A673 (cell line): ENCODE results near the gene TMPRSS11A. TPM values are rescaled to one million over a fixed set of nuclear protein-coding genes. Genes with fewer than 3 reads are reported as not detected.

Source experiments
- Bru-seq: library from RNA; stranded (reverse); fragments of 400-500 nt; gene quantifications from one replicate; lab custom pipeline; 2021; lab: Mats Ljungman, UMichigan
- BruChase-seq, 2 experiments: library from RNA; stranded (reverse); fragments of 400-500 nt; gene quantifications; one replicate each; lab custom pipeline; 2021; lab: Mats Ljungman, UMichigan
- BruUV-seq: library from RNA; stranded (reverse); fragments of 400-500 nt; replicated peaks from 2 replicates; lab custom pipeline; 2021; lab: Mats Ljungman, UMichigan
- CTCF ChIA-PET: fragments of 300-600 bp; sonication (Branson Sonifier 250); formaldehyde crosslinking; loops from one replicate; lab custom pipeline; 2022; ENCODE audit warnings: antibody characterized with exemption; lab: Charles Lee
- POLR2A ChIA-PET: fragments of 300-600 bp; sonication (Branson Sonifier 250); formaldehyde crosslinking; loops from one replicate; lab custom pipeline; 2022; ENCODE audit warnings: antibody characterized with exemption; ENCODE audit not compliant: low non-redundant PET; lab: Charles Lee
- DNase-seq: peaks from one replicate; pipeline ENCODE4 v3.0.0-alpha.2; 2015; ENCODE audit warnings: low spot score
- H3K27ac ChIP-seq: fragments of 200-600 bp; sonication (generic); 2 replicates; pipeline ENCODE4 v1.5.1; 2016; ENCODE audit warnings: mixed run types, low read depth, mild to moderate bottlenecking, mixed read lengths, antibody characterized with exemption, low read length; ENCODE audit not compliant: poor library complexity, severe bottlenecking
- H3K27me3 ChIP-seq: fragments of 200-600 bp; sonication (generic); replicated peaks from 2 replicates; pipeline ENCODE4 v1.6.1; 2017; ENCODE audit warnings: mixed run types, low read depth, mild to moderate bottlenecking, mixed read lengths, antibody characterized with exemption, low read length; ENCODE audit not compliant: insufficient read depth, poor library complexity
- H3K36me3 ChIP-seq: fragments of 200-600 bp; sonication (generic); 2 replicates; pipeline ENCODE4 v1.6.1; 2016; ENCODE audit warnings: mixed run types, mild to moderate bottlenecking, mixed read lengths, antibody characterized with exemption, low read length; ENCODE audit not compliant: insufficient read depth, poor library complexity, severe bottlenecking
- H3K4me1 ChIP-seq: fragments of 200-600 bp; sonication (generic); 2 replicates; pipeline ENCODE4 v1.6.1; 2017; ENCODE audit warnings: mixed run types, mild to moderate bottlenecking, mixed read lengths, antibody characterized with exemption, low read length; ENCODE audit not compliant: insufficient read depth, poor library complexity, severe bottlenecking
- H3K4me3 ChIP-seq: fragments of 200-600 bp; sonication (generic); 2 replicates; pipeline ENCODE4 v1.5.1; 2016; ENCODE audit warnings: low read depth, mixed run types, mild to moderate bottlenecking, mixed read lengths, low read length; ENCODE audit not compliant: poor library complexity, severe bottlenecking
- H3K9me3 ChIP-seq: fragments of 200-600 bp; sonication (generic); 2 replicates; pipeline ENCODE4 v1.6.1; 2016; ENCODE audit warnings: mixed run types, low read depth, mild to moderate bottlenecking, mixed read lengths, antibody characterized with exemption, low read length; ENCODE audit not compliant: poor library complexity, severe bottlenecking
- CTCF ChIP-seq: fragments of 300-800, 200-600 bp; sonication (generic); conservative IDR thresholded peaks from 2 replicates; pipeline ENCODE4 v1.5.1; 2017; ENCODE audit warnings: low read depth, mild to moderate bottlenecking, antibody characterized with exemption, low read length, moderate library complexity, mixed read lengths
- EZH2 ChIP-seq: fragments of 200-600 bp; sonication (generic); IDR thresholded peaks from 2 replicates; pipeline ENCODE4 v1.6.1; 2017; ENCODE audit warnings: borderline replicate concordance, low read depth, mild to moderate bottlenecking, mixed read lengths, antibody characterized with exemption, low read length; ENCODE audit not compliant: poor library complexity, severe bottlenecking
- intact Hi-C: fragments of 100-400 bp; cut with micrococcal nuclease; formaldehyde crosslinking; loops from one replicate; pipeline ENCODE4 v1.10.0; 2022; ENCODE audit not compliant: unreplicated experiment
- long read RNA-seq: library from polyadenylated mRNA; stranded (forward); transcript quantifications from one replicate; pipeline ENCODE4 v2.0.0, GENCODE V29; 2022
- total RNA-seq: library from RNA; stranded (reverse); gene quantifications from 2 replicates; pipeline ENCODE4 v1.2.3, GENCODE V29; 2021

The TMPRSS11A gene
- not detected in 2 replicates for total RNA-seq
- not detected for Bru-seq, nascent RNA
- not detected for BruChase-seq, experiment 1, labeled RNA remaining after a 2-hour chase
- not detected for BruChase-seq, experiment 2, labeled RNA remaining after a 6-hour chase
- long read RNA-seq, result 0 reads

GRCh38 chr4:67963356-67963755, at the start of gene TMPRSS11A:
Gene TMPRSS11A, minus strand, starts transcription at chr4:67963493. Its CDS starts 100 bp downstream, at chr4:67963393.
- CTCF ChIA-PET, result no interaction called here
- TF ChIP-seq CTCF (no peak), EZH2 (no peak)
- no peak for DNase-seq
- no TSS peak for BruUV-seq
- H3K27me3 ChIP-seq, result no peaks in the 10 kb centered on the region
- no peak within 1 kb of the TSS for H3K27ac ChIP-seq
- intact Hi-C loops, result no loop called here
- no peaks in the 10 kb centered on the region for H3K36me3 ChIP-seq
- H3K9me3 ChIP-seq, result no peaks in the 10 kb centered on the region
- POLR2A ChIA-PET, result no interaction called here
- no peak within 1 kb of the TSS for H3K4me3 ChIP-seq
- H3K4me1 ChIP-seq, result no peaks in the 10 kb centered on the region

- CTCF ChIA-PET, result no interaction called here
- no TSS peak for BruUV-seq
- no peaks in the 10 kb centered on the region for H3K9me3 ChIP-seq
- TF ChIP-seq EZH2 (no peak), CTCF (no peak)
- POLR2A ChIA-PET, result no interaction called here
- no peaks in the 10 kb centered on the region for H3K27me3 ChIP-seq
- H3K4me3 ChIP-seq, result no peak overlapping the region
- intact Hi-C loops, result no loop called here
- H3K27ac ChIP-seq, result no peak overlapping the region
- no peaks in the 10 kb centered on the region for H3K4me1 ChIP-seq
- no peak for DNase-seq
- H3K36me3 ChIP-seq, result no peaks in the 10 kb centered on the region
Observed at GRCh38 chr4:68011684-68012083, 48.4 kb upstream of the TMPRSS11A start.

GRCh38 chr4:68002906-68003305, 39.6 kb upstream of the TMPRSS11A start:
- H3K4me1 ChIP-seq, result no peaks in the 10 kb centered on the region
- BruUV-seq, result no TSS peak
- H3K27ac ChIP-seq, result no peak overlapping the region
- H3K27me3 ChIP-seq, result no peaks in the 10 kb centered on the region
- intact Hi-C loops, result no loop called here
- POLR2A ChIA-PET, result no interaction called here
- H3K36me3 ChIP-seq, result no peaks in the 10 kb centered on the region
- no peak overlapping the region for H3K4me3 ChIP-seq
- no peak for DNase-seq
- no peak for TF ChIP-seq EZH2
- no peak for TF ChIP-seq CTCF
- CTCF ChIA-PET, result no interaction called here
- no peaks in the 10 kb centered on the region for H3K9me3 ChIP-seq
